K562 (cell line): ENCODE measurements around the gene TEX35. TPM values are rescaled to one million over a fixed set of nuclear protein-coding genes. Genes with fewer than 3 reads are reported as not detected.

ENCODE experiments used
- ATAC-seq: fragments of 200-7000 bp; cut with Tn5 transposase; 3 replicates; pipeline ENCODE4 v1.9.1; 2020; ENCODE audit warnings: moderate library complexity
- BruUV-seq: library from RNA; stranded (reverse); fragments of 400-500 nt; replicated peaks from 2 replicates; lab custom pipeline; 2021; lab: Mats Ljungman, UMichigan
- CTCF ChIA-PET: fragments of 300-600 bp; formaldehyde crosslinking; extraction: SDS; loops from one replicate; lab custom pipeline; 2021; ENCODE audit warnings: low intra/inter-chr PET ratio; lab: Yijun Ruan, JAX
- POLR2A ChIA-PET: fragments of 300-600, 350-650 bp; sonication (Branson Sonifier 250); formaldehyde crosslinking; extraction: SDS; loops from one replicate; lab custom pipeline; 2021; ENCODE audit warnings: antibody characterized with exemption, inconsistent platforms; lab: Yijun Ruan, JAX
- DNase-seq, 4 experiments: peaks; one replicate each; pipeline versions ENCODE4 v3.0.0 to v3.0.0-alpha.2; 2011 to 2018; ENCODE audit warnings: low spot score in 3 of 4, mixed read lengths in 3 of 4; ENCODE audit errors: extremely low read depth in 1 of 4
- FAIRE-seq: peaks from 2 replicates; lab custom pipeline; 2011; peaks lifted over from hg19 to GRCh38; lab: Jason Lieb, UNC
- H2AFZ ChIP-seq: 2 replicates; pipeline ENCODE4 v1.6.0; 2011; ENCODE audit warnings: low read depth, low read length, control low read depth, inconsistent platforms
- H3K27ac ChIP-seq: fragments of 200-600 bp; 3 replicates; pipeline ENCODE4 v1.8.0; 2011; ENCODE audit warnings: low read depth, mild to moderate bottlenecking, control low read depth, inconsistent platforms, low read length, moderate library complexity, mixed read lengths; ENCODE audit errors: extremely low read depth
- H3K27me3 ChIP-seq, 2 experiments: fragments of 300-600 bp in 1 of 2; 2 replicates in 1 of 2; 3 replicates in 1 of 2; pipeline versions ENCODE4 v1.6.0 to v1.8.0; 2011; ENCODE audit warnings: inconsistent platforms in 2 of 2, low read length in 2 of 2, mild to moderate bottlenecking in 1 of 2, mixed read lengths in 1 of 2, moderate library complexity in 1 of 2; ENCODE audit not compliant: control insufficient read depth in 2 of 2, insufficient read depth in 2 of 2
- H3K36me3 ChIP-seq: fragments of 300-600 bp; 3 replicates; pipeline ENCODE4 v1.8.0; 2011; ENCODE audit warnings: mild to moderate bottlenecking, low read length, inconsistent platforms; ENCODE audit not compliant: control insufficient read depth, insufficient read depth
- H3K4me1 ChIP-seq, 2 experiments: fragments of 200-600 bp in 1 of 2; replicated peaks in 1 of 2; 2 replicates in 1 of 2; 3 replicates in 1 of 2; pipeline versions ENCODE4 v1.5.1 to v1.8.0; 2011; ENCODE audit warnings: inconsistent platforms in 2 of 2, low read length in 2 of 2, mild to moderate bottlenecking in 1 of 2, mixed read lengths in 1 of 2, moderate library complexity in 1 of 2; ENCODE audit not compliant: control insufficient read depth in 2 of 2, insufficient read depth in 2 of 2
- H3K4me2 ChIP-seq: 2 replicates; pipeline ENCODE4 v1.6.1; 2011; ENCODE audit warnings: low read length, control low read depth, inconsistent platforms, mixed read lengths; ENCODE audit not compliant: insufficient read depth
- H3K4me3 ChIP-seq: fragments of 200-600 bp; sonication (generic), shearing (Covaris generic); 2 replicates; pipeline ENCODE4 v1.5.1; 2016; ENCODE audit warnings: control low read depth, inconsistent platforms
- H3K79me2 ChIP-seq: fragments of 200-600 bp; 3 replicates; pipeline ENCODE4 v1.8.0; 2011; ENCODE audit warnings: low read length, inconsistent platforms; ENCODE audit not compliant: control insufficient read depth, insufficient read depth
- H3K9ac ChIP-seq, 2 experiments: 2 replicates each; pipeline versions ENCODE4 v1.6.0 to v1.6.1; 2011; ENCODE audit warnings: low read depth in 2 of 2, low read length in 2 of 2, control low read depth in 1 of 2, inconsistent platforms in 1 of 2, mild to moderate bottlenecking in 1 of 2, mixed read lengths in 1 of 2; ENCODE audit not compliant: insufficient read depth in 1 of 2
- H3K9me1 ChIP-seq: one replicate; pipeline ENCODE4 v1.6.0; 2011; ENCODE audit warnings: inconsistent platforms, mild to moderate bottlenecking, low read length, moderate library complexity; ENCODE audit not compliant: control insufficient read depth, insufficient read depth
- H3K9me3 ChIP-seq: replicated peaks from 2 replicates; pipeline ENCODE4 v1.5.1; 2011; ENCODE audit warnings: low read depth, low read length, inconsistent platforms; ENCODE audit not compliant: control insufficient read depth, insufficient read depth
- H4K20me1 ChIP-seq: replicated peaks from 2 replicates; pipeline ENCODE4 v1.6.1; 2011; ENCODE audit warnings: low read length, inconsistent platforms, mixed read lengths; ENCODE audit not compliant: control insufficient read depth, insufficient read depth
- ZNF707 ChIP-seq: fragments of 250-450 bp; sonication (Bioruptor Pico); conservative IDR thresholded peaks from 2 replicates; pipeline ENCODE4 v1.8.0; 2022; ENCODE audit warnings: inconsistent platforms, mild to moderate bottlenecking, moderate library complexity
- WGBS: fragments of 100-300 bp; shearing (Covaris generic); methylation state at CpG from one replicate; pipeline ENCODE4 v1.1.6; 2016; ENCODE audit warnings: low coverage, mixed read lengths; ENCODE audit not compliant: insufficient coverage; ENCODE audit errors: missing lambda C conversion rate; 5-methylcytosine and 5-hydroxymethylcytosine counted together
- in situ Hi-C: fragments of 300-500 bp; cut with MboI; formaldehyde crosslinking; loops from 4 replicates; pipeline ENCODE4 v1.15.0; 2018; ENCODE audit warnings: inconsistent platforms, mixed read lengths
- intact Hi-C: fragments of 100-400 bp; cut with micrococcal nuclease; formaldehyde crosslinking; loops from 2 replicates; pipeline ENCODE4 v1.14.2; 2022
- polyA plus RNA-seq, 8 experiments: library from polyadenylated mRNA; depleted of rRNA in 4 of 8; stranded (reverse) in 5 of 8; unstranded in 3 of 8; fragments of >200 nt; fragmentation: Nextera tagmentation in 2 of 8; fragmentation: Illumina TruSeq in 1 of 8; extraction: Ambion mirVana in 2 of 8; extraction: Trizol in 1 of 8; gene quantifications; 2 replicates each; pipeline versions ENCODE4 v1.2.1 to v1.2.3, GENCODE V29; 2011 to 2014; ENCODE audit warnings: inconsistent platforms in 1 of 8, missing spikeins in 1 of 8
- total RNA-seq, 7 experiments: library from RNA; depleted of rRNA in 6 of 7; stranded (reverse); fragments of >200 nt in 6 of 7; fragmentation: Illumina TruSeq in 2 of 7; extraction: Trizol in 2 of 7; gene quantifications; 2 replicates each; pipeline versions ENCODE4 v1.2.1 to v1.2.3, GENCODE V29; 2011 to 2021; ENCODE audit warnings: low replicate concordance in 1 of 7
- TF ChIP-seq, protein P1 (sequence below): sonication (generic); formaldehyde crosslinking; IDR thresholded peaks from 2 replicates; pipeline ENCODE4 v1.8.0; 2022; ENCODE audit warnings: mild to moderate bottlenecking, missing genetic modification reagents, borderline replicate concordance

The TEX35 gene
- total and polyA plus RNA-seq, 9 of the 15 experiments (the other 6 are each of a cell fraction or from before 2014, with no cell fraction given) = not detected

DNA sequence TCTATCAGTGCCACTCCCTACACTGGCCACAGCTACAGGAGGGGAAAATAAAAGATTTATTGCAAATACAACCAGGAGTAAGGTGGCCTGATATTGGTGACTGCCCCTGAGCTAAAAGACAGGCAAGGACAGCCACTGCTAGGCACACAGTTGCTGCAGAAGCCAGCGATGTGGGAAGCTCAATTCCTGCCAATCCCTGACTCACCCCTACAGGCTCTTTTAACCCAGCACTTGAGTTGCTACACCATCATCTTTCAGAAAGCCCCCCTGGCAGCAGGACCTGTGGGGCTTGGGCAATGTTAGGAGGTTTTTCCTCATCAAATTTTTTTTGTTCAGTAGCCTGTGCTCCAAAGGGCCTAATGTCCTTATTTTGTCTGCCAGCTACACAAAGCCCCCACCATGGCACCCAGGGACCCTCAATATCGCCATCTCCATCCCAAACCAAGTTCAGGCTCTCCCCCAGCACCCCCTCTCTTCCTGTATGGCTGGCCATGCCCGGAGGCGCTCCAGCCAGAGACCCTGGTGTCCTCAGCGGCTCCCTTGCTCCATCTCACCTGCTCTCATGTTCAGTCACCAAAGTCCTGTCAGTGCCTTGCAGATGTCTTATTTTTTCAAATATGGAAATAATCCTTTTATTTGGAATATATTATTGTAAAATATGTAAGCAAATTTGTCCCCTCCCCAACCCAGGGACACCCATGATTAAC lies 29.5 kb upstream of the TEX35 start:
- ATAC-seq (no peak), DNase-seq (no peak), FAIRE-seq (no peak)
- 1% methylated on average over 5 of the region's 5 CpGs for WGBS
- ChIA-PET POLR2A (interaction anchor here (0.7 kb wide), 1 partner anchor 28 kb away, joined by 3 read pairs; no protein-coding TSS in a partner anchor), CTCF (no interaction called here)
- Histone ChIP-seq H3K9me3 (no peaks in the 10 kb centered on the region), H3K79me2 (no peaks in the 10 kb centered on the region), H3K27me3 (peaks cover 3 to 30% of the 10 kb centered on the region in 2 experiments; a peak in 3 of 5 replicates), H3K36me3 (no peaks in the 10 kb centered on the region), H3K4me2 (no peak overlapping the region), H3K4me3 (no peak overlapping the region), H3K9ac (no peak overlapping the region), H4K20me1 (no peaks in the 10 kb centered on the region), H3K9me1 (no peaks in the 10 kb centered on the region), H3K27ac (no peak overlapping the region), H3K4me1 (no peaks in the 10 kb centered on the region; a peak in 1 of 5 replicates), H2AFZ (no peak overlapping the region)
- no TSS peak for BruUV-seq
- in situ Hi-C loops (no loop called here), intact Hi-C loops (no loop called here)
- peak; percentile 52 for TF ChIP-seq ZNF707 (CRISPR knock-in tag)
- TF ChIP-seq, protein P1, sequence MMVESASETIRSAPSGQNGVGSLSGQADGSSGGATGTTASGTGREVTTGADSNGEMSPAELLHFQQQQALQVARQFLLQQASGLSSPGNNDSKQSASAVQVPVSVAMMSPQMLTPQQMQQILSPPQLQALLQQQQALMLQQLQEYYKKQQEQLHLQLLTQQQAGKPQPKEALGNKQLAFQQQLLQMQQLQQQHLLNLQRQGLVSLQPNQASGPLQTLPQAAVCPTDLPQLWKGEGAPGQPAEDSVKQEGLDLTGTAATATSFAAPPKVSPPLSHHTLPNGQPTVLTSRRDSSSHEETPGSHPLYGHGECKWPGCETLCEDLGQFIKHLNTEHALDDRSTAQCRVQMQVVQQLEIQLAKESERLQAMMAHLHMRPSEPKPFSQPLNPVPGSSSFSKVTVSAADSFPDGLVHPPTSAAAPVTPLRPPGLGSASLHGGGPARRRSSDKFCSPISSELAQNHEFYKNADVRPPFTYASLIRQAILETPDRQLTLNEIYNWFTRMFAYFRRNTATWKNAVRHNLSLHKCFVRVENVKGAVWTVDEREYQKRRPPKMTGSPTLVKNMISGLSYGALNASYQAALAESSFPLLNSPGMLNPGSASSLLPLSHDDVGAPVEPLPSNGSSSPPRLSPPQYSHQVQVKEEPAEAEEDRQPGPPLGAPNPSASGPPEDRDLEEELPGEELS (CRISPR knock-in tag) = no peak
